Natural killer cell (primary cell): Measurements from ENCODE around the gene THRAP3. TPM values are rescaled to one million over a fixed set of nuclear protein-coding genes. Genes with fewer than 3 reads are reported as not detected.
"Not testable (repeated sequence)": the region's sequence is repeated elsewhere in the genome, so short reads cannot be mapped to it uniquely, and the experiment has no call there.

Source experiments
- ATAC-seq, 3 donors: fragments of 150-1000 bp in 2 of 3; fragments of 200-7000 bp in 1 of 3; cut with Tn5 transposase; 1 replicate in 1 of 3; 2 replicates in 2 of 3; pipeline ENCODE4 v1.10.0; 2021; ENCODE audit warnings: mild to moderate bottlenecking in 2 of 3, moderate library complexity in 2 of 3
- DNase-seq, 2 donors: peaks; one replicate each; pipeline versions ENCODE4 v3.0.0 to v3.0.0-alpha.2; 2013 to 2021; ENCODE audit warnings: mixed read lengths in 1 of 2
- H3K27ac ChIP-seq: one replicate; pipeline ENCODE4 v1.5.1; 2013; ENCODE audit warnings: mild to moderate bottlenecking, low read length
- H3K27me3 ChIP-seq: one replicate; pipeline ENCODE4 v1.6.1; 2013; ENCODE audit warnings: low read length; ENCODE audit not compliant: control insufficient read depth, insufficient read depth
- H3K36me3 ChIP-seq: one replicate; pipeline ENCODE4 v1.6.1; 2013; ENCODE audit warnings: low read length; ENCODE audit not compliant: control insufficient read depth, insufficient read depth
- H3K4me1 ChIP-seq: one replicate; pipeline ENCODE4 v1.6.1; 2013; ENCODE audit warnings: low read length; ENCODE audit not compliant: control insufficient read depth, insufficient read depth
- H3K4me3 ChIP-seq: one replicate; pipeline ENCODE4 v1.5.1; 2013; ENCODE audit warnings: low read length
- H3K9me3 ChIP-seq: one replicate; pipeline ENCODE4 v1.6.1; 2013; ENCODE audit warnings: low read length; ENCODE audit not compliant: control insufficient read depth, insufficient read depth
- H3K27ac Mint-ChIP-seq, 2 donors: one replicate each; pipeline ENCODE4 v1.8.0; 2022; ENCODE audit warnings: mild to moderate bottlenecking in 2 of 2, mixed read lengths in 2 of 2, moderate library complexity in 1 of 2
- H3K27me3 Mint-ChIP-seq, 2 donors: one replicate each; pipeline ENCODE4 v1.8.0; 2022; ENCODE audit warnings: low read depth in 2 of 2, mixed read lengths in 2 of 2
- H3K36me3 Mint-ChIP-seq: one replicate; pipeline ENCODE4 v1.8.0; 2022; ENCODE audit warnings: mixed read lengths
- H3K4me1 Mint-ChIP-seq, 2 donors: one replicate each; pipeline ENCODE4 v1.8.0; 2022; ENCODE audit warnings: mixed read lengths in 2 of 2
- H3K4me3 Mint-ChIP-seq: one replicate; pipeline ENCODE4 v1.8.0; 2022; ENCODE audit warnings: mild to moderate bottlenecking, moderate library complexity, mixed read lengths
- H3K9me3 Mint-ChIP-seq, 2 donors: one replicate each; pipeline ENCODE4 v1.8.0; 2022; ENCODE audit warnings: mixed read lengths in 2 of 2
- WGBS: methylation state at CpG from one replicate; pipeline ENCODE4 v1.1.7; 2013; ENCODE audit warnings: missing lambda C conversion rate; ENCODE audit not compliant: insufficient coverage; 5-methylcytosine and 5-hydroxymethylcytosine counted together
- intact Hi-C: fragments of 100-400 bp; cut with micrococcal nuclease; formaldehyde crosslinking; loops from one replicate; pipeline ENCODE4 v1.14.2; 2022
- total RNA-seq, 4 donors: library from RNA; stranded (reverse); fragments of 120-200 nt in 1 of 4; gene quantifications; one replicate each; pipeline versions ENCODE4 v1.2.3 to v1.2.4, GENCODE V29; 2013 to 2022
- TF ChIP-seq, protein P1 (sequence below): fragments of 200-600 bp; IDR thresholded peaks from one replicate; pipeline ENCODE4 v1.8.0; 2022; ENCODE audit warnings: antibody characterized with exemption

THRAP3 gene
- total RNA-seq, 3 donors from 2014 or later (not counting 1 experiment from before 2014, with no cell fraction given): 88.6 to 110 (median 97.4) TPM

GRCh38 chr1:36211841-36212240, 12.4 kb upstream of the THRAP3 start:
- no peak for DNase-seq
- H3K9me3 ChIP-seq: no peaks in the 10 kb centered on the region
- TF ChIP-seq, protein P1, sequence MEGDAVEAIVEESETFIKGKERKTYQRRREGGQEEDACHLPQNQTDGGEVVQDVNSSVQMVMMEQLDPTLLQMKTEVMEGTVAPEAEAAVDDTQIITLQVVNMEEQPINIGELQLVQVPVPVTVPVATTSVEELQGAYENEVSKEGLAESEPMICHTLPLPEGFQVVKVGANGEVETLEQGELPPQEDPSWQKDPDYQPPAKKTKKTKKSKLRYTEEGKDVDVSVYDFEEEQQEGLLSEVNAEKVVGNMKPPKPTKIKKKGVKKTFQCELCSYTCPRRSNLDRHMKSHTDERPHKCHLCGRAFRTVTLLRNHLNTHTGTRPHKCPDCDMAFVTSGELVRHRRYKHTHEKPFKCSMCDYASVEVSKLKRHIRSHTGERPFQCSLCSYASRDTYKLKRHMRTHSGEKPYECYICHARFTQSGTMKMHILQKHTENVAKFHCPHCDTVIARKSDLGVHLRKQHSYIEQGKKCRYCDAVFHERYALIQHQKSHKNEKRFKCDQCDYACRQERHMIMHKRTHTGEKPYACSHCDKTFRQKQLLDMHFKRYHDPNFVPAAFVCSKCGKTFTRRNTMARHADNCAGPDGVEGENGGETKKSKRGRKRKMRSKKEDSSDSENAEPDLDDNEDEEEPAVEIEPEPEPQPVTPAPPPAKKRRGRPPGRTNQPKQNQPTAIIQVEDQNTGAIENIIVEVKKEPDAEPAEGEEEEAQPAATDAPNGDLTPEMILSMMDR: no peak
- H3K36me3 ChIP-seq: no peaks in the 10 kb centered on the region
- intact Hi-C loops: no loop called here
- 85% methylated on average over 2 of the region's 2 CpGs for WGBS
- no peaks in the 10 kb centered on the region for H3K4me1 ChIP-seq
- Mint-ChIP-seq H3K4me1 (peaks cover 0 to 5% of the 10 kb centered on the region in 2 donors), H3K9me3 (no peaks in the 10 kb centered on the region), H3K27me3 (no peaks in the 10 kb centered on the region), H3K36me3 (no peaks in the 10 kb centered on the region), H3K4me3 (no peak overlapping the region), H3K27ac (no peak overlapping the region)
- no peak overlapping the region for H3K4me3 ChIP-seq
- no peak overlapping the region for H3K27ac ChIP-seq
- no peaks in the 10 kb centered on the region for H3K27me3 ChIP-seq
- ATAC-seq: no peak

DNA sequence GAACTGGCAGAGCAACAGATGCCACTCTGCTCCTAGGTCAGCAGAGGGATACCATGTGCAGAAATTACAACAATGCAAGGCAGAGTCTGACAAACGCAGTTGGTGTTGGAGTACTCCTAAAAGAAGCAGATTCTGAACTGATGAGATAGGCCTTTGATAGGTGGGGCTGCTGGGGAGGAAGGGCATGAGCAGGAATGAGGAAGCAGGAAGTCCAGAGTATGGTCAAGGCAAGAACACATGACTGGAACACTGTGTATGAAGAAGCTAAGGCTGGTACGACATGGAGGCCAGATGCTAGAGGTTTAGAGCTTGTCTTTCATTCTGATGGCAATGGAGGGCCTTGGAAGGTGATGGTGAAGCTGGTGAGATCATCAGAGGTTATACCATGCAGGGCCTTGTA, 11.5 kb upstream of the THRAP3 start:
- H3K36me3 Mint-ChIP-seq: no peaks in the 10 kb centered on the region
- Histone ChIP-seq H3K36me3 (no peaks in the 10 kb centered on the region), H3K9me3 (no peaks in the 10 kb centered on the region), H3K27me3 (no peaks in the 10 kb centered on the region), H3K27ac (no peak overlapping the region), H3K4me3 (no peak overlapping the region), H3K4me1 (no peaks in the 10 kb centered on the region)
- no peak overlapping the region for H3K27ac Mint-ChIP-seq
- intact Hi-C loops: no loop called here
- peaks cover 0 to 5% of the 10 kb centered on the region in 2 donors for H3K4me1 Mint-ChIP-seq
- ATAC-seq (no peak), DNase-seq (no peak)
- no peak overlapping the region for H3K4me3 Mint-ChIP-seq
- no peaks in the 10 kb centered on the region for H3K9me3 Mint-ChIP-seq
- no peaks in the 10 kb centered on the region for H3K27me3 Mint-ChIP-seq
- TF ChIP-seq, protein P1: no peak
- WGBS: 84% methylated on average over 2 of the region's 2 CpGs

DNA sequence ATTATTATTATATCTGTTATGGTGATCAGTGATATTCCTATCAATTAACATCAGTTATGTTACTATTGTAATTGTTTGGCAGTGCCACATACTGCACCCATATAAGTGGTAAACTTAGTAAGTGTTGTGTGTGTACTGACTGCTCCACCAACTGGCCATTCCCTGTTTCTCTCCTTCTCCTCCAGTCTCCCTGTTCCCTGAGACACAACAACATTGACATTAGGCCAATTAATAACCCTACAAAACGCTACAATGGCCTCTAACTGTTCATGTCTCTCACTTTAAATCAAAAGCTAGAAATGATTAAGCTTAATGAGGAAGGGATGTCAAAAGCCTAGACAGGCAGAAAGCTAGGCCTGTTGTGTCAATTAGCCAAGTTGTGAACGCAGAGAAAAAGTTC, 6.6 kb upstream of the THRAP3 start:
- WGBS: 85% methylated on average over 2 of the region's 2 CpGs
- no peaks in the 10 kb centered on the region for H3K27me3 ChIP-seq
- intact Hi-C loops: no loop called here
- H3K4me1 Mint-ChIP-seq: peaks cover 0 to 3% of the 10 kb centered on the region in 2 donors
- H3K36me3 Mint-ChIP-seq: no peaks in the 10 kb centered on the region
- H3K27me3 Mint-ChIP-seq: no peaks in the 10 kb centered on the region
- no peak overlapping the region for H3K27ac Mint-ChIP-seq
- ATAC-seq (no peak), DNase-seq (no peak)
- peaks cover 3% of the 10 kb centered on the region for H3K4me1 ChIP-seq
- H3K36me3 ChIP-seq: no peaks in the 10 kb centered on the region
- no peak overlapping the region for H3K27ac ChIP-seq
- TF ChIP-seq, protein P1: no peak
- no peaks in the 10 kb centered on the region for H3K9me3 Mint-ChIP-seq
- H3K4me3 ChIP-seq: no peak overlapping the region
- no peaks in the 10 kb centered on the region for H3K9me3 ChIP-seq
- H3K4me3 Mint-ChIP-seq: no peak overlapping the region

DNA sequence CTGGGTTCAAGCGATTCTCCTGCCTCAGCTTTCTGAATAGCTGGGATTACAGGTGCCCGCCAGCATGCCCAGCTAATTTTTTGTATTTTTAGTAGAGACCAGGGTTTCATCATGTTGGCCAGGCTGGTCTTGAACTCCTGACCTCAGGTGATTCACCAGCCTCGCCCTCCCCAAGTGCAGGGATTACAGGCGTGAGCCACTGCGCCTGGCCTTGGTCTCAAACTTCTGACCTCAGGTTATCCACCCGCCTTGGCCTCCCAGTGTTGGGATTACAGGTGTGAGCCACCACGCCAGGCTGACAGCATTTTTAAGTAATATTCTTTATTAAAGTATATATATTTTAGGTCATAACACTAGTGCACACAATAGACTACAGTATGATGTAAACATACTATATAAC, 2.3 kb upstream of the THRAP3 start:
- peak overlapping the region in 1 of 2 donors; percentile 100 for H3K27ac Mint-ChIP-seq
- H3K27ac ChIP-seq: peak overlapping the region; percentile 95
- not testable (repeated sequence) for H3K4me3 Mint-ChIP-seq, ATAC-seq, H3K36me3 Mint-ChIP-seq, DNase-seq, H3K27me3 Mint-ChIP-seq, H3K9me3 ChIP-seq, H3K36me3 ChIP-seq, H3K9me3 Mint-ChIP-seq, H3K27me3 ChIP-seq, H3K4me3 ChIP-seq
- H3K4me1 ChIP-seq: peaks cover 25% of the 10 kb centered on the region
- peaks cover 32 to 37% of the 10 kb centered on the region in 2 donors for H3K4me1 Mint-ChIP-seq
- intact Hi-C loops: loop anchor here (5.0 to 10.0 kb wide), 3 partner anchors 35 to 165 kb away; partner anchors contain the start of gene STK40
- 99% methylated on average over 6 of the region's 7 CpGs for WGBS
